BLaER1 (cell line): Measurements from ENCODE around the gene GREM1.

Experiments
- H3K27ac ChIP-seq: shearing (Covaris generic); formaldehyde crosslinking; 2 replicates; pipeline ENCODE4 v1.8.1; 2022
- H3K27me3 ChIP-seq: shearing (Covaris generic); formaldehyde crosslinking; 2 replicates; pipeline ENCODE4 v1.8.1; 2022
- H3K36me3 ChIP-seq: shearing (Covaris generic); formaldehyde crosslinking; 2 replicates; pipeline ENCODE4 v1.8.1; 2022
- H3K4me1 ChIP-seq: shearing (Covaris generic); formaldehyde crosslinking; 2 replicates; pipeline ENCODE4 v1.8.1; 2022
- H3K4me2 ChIP-seq: shearing (Covaris generic); formaldehyde crosslinking; 2 replicates; pipeline ENCODE4 v1.8.1; 2022
- H3K4me3 ChIP-seq: shearing (Covaris generic); formaldehyde crosslinking; 2 replicates; pipeline ENCODE4 v1.8.1; 2022
- H3K9ac ChIP-seq: shearing (Covaris generic); formaldehyde crosslinking; 2 replicates; pipeline ENCODE4 v1.8.1; 2022
- H3K9me3 ChIP-seq: shearing (Covaris generic); formaldehyde crosslinking; 2 replicates; pipeline ENCODE4 v1.8.1; 2022
- H4K20me1 ChIP-seq: shearing (Covaris generic); formaldehyde crosslinking; 2 replicates; pipeline ENCODE4 v1.8.1; 2022
- Cebpa-rat ChIP-seq: shearing (Covaris generic); IDR thresholded peaks from 2 replicates; pipeline ENCODE4 v1.8.1; 2022

Gene GREM1

DNA sequence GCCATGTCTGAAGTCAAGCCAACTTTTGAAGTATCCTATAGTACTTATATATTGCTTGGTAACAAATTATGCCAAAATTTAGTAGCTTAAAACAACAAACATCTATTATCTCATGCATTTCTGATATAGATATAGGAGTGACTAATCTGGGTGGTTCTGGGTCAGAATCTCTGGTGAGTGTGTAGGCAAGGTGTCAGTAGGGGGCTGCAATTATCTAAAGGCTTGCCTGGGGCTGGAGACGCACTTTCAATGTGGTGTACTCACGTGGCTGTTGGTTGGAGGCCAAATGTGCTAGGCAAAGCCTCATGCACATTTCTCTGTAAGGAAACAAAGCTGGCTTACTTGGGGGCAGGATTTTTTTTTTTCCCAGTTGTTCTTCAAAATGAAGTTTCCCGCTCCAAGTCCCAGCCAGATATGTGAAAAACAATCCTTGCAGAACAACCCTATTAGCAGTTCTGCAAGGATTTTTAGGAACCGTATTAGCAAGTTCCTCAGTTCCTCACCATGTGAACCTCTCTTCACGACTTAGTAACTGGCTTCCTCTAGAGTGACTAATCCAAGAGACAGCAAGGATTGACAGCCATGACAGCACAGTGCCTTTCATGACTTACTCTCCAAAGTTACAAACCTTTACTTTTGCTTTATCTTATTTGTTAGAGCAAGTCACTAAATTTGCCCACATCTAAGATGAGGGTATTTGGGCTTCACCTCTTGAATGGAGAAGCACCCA is 25.8 kb downstream of the GREM1 start:
- no peaks in the 10 kb centered on the region for H3K4me1 ChIP-seq
- H3K9me3 ChIP-seq, result peaks cover 19% of the 10 kb centered on the region
- no peak overlapping the region for H3K4me2 ChIP-seq
- no peaks in the 10 kb centered on the region for H3K27me3 ChIP-seq
- no peaks in the 10 kb centered on the region for H3K36me3 ChIP-seq
- no peak overlapping the region for H3K4me3 ChIP-seq
- no peak overlapping the region for H3K27ac ChIP-seq
- no peaks in the 10 kb centered on the region for H4K20me1 ChIP-seq
- H3K9ac ChIP-seq, result no peak overlapping the region
- TF ChIP-seq Cebpa-rat, result no peak

GRCh38 chr15:32746116-32746857 is 28.5 kb downstream of the GREM1 start:
- H3K4me2 ChIP-seq, result no peak overlapping the region
- TF ChIP-seq Cebpa-rat, result no peak
- no peaks in the 10 kb centered on the region for H4K20me1 ChIP-seq
- peaks cover 3% of the 10 kb centered on the region; the same call in 1 of the 2 replicates for H3K9me3 ChIP-seq
- no peak overlapping the region for H3K27ac ChIP-seq
- H3K36me3 ChIP-seq, result no peaks in the 10 kb centered on the region
- H3K4me3 ChIP-seq, result no peak overlapping the region
- H3K4me1 ChIP-seq, result no peaks in the 10 kb centered on the region
- no peak overlapping the region for H3K9ac ChIP-seq
- no peaks in the 10 kb centered on the region for H3K27me3 ChIP-seq

DNA sequence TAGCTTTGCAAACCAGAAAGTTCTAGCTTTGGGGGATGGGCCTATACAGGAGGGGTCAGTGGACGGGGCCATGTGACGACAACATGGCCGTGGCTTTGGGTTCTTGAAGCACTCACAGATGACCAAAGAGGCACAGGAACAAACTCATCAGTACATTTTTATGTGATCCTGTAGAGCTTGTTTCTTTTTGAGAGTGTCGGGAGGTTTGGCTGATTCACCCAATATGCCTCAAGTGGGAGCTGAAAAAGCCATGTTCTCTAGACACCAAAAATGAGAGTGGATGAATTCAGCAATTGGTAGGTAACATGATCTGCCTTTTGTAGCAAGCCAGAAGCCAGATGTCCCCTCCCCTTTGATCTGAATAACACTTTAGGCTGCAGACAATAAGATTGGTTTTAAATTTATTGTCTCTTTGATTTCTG is 30.1 kb downstream of the GREM1 start:
- Histone ChIP-seq H3K9me3 (peaks cover 5% of the 10 kb centered on the region; the same call in 1 of the 2 replicates), H3K27ac (no peak overlapping the region), H3K27me3 (no peaks in the 10 kb centered on the region), H3K4me3 (no peak overlapping the region), H3K4me2 (no peak overlapping the region), H4K20me1 (no peaks in the 10 kb centered on the region), H3K9ac (no peak overlapping the region), H3K4me1 (no peaks in the 10 kb centered on the region), H3K36me3 (no peaks in the 10 kb centered on the region)
- no peak for TF ChIP-seq Cebpa-rat

- Histone ChIP-seq H3K9ac (no peak overlapping the region), H3K9me3 (peaks cover 5% of the 10 kb centered on the region; the same call in 1 of the 2 replicates), H3K36me3 (no peaks in the 10 kb centered on the region), H3K4me1 (no peaks in the 10 kb centered on the region), H3K4me2 (no peak overlapping the region), H3K27ac (no peak overlapping the region), H3K4me3 (no peak overlapping the region), H3K27me3 (no peaks in the 10 kb centered on the region), H4K20me1 (no peaks in the 10 kb centered on the region)
- no peak for TF ChIP-seq Cebpa-rat
Observed at GRCh38 chr15:32750979-32751378, 33.2 kb downstream of the GREM1 start.

GRCh38 chr15:32757426-32757825 is 39.6 kb downstream of the GREM1 start:
- H3K9me3 ChIP-seq, result peaks cover 16% of the 10 kb centered on the region
- no peaks in the 10 kb centered on the region for H3K4me1 ChIP-seq
- no peak for TF ChIP-seq Cebpa-rat
- no peak overlapping the region for H3K4me2 ChIP-seq
- H3K27me3 ChIP-seq, result no peaks in the 10 kb centered on the region
- H3K36me3 ChIP-seq, result no peaks in the 10 kb centered on the region
- no peak overlapping the region for H3K9ac ChIP-seq
- no peak overlapping the region for H3K27ac ChIP-seq
- H4K20me1 ChIP-seq, result no peaks in the 10 kb centered on the region
- H3K4me3 ChIP-seq, result no peak overlapping the region

DNA sequence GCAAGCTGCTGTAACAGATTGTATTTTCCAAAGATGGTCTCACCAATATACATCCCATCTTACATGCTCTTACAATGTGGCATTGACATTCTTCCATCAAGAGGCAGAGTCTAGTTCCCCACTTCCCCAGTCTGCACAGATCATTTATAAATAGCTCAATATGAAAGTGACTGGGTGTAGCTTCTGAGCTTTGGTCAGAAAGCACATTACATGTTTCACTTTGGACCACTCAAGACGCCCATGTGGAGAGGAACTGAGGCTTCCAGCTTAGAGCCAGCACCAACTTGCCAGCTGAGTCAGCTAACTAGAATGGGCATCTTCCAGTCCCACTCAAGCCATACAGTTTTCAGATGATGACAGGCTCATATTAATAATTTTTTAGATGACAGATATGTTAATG is 45.5 kb downstream of the GREM1 start:
- H3K9me3 ChIP-seq, result peaks cover 11% of the 10 kb centered on the region
- H3K4me3 ChIP-seq, result no peak overlapping the region
- no peak overlapping the region for H3K9ac ChIP-seq
- peak overlapping the region; percentile 72 for H3K4me2 ChIP-seq
- TF ChIP-seq Cebpa-rat, result no peak
- no peaks in the 10 kb centered on the region for H4K20me1 ChIP-seq
- H3K4me1 ChIP-seq, result peaks cover 37% of the 10 kb centered on the region
- no peaks in the 10 kb centered on the region; the same call in 1 of the 2 replicates for H3K36me3 ChIP-seq
- no peak overlapping the region for H3K27ac ChIP-seq
- no peaks in the 10 kb centered on the region for H3K27me3 ChIP-seq

DNA sequence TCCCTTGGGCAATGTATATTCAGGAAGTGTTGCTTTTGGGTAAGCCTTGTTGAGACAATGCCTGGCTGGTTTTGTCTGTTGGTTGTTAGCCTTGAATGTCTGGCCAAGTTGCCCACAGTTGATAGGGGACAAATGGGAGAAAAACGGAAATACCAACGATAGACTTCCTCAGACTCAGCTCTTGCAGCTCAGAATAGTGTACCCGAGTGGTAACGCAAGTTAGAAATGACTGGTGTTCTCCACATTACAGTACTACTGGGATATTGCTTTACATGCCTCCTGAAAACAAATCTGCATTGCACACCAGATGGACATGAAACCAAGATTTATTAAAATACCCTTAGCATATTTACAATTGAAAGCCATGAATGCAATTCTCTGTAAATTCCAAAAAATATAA is 47.4 kb downstream of the GREM1 start:
- no peaks in the 10 kb centered on the region for H3K27me3 ChIP-seq
- H3K9ac ChIP-seq, result no peak overlapping the region
- peaks cover 37% of the 10 kb centered on the region for H3K4me1 ChIP-seq
- H4K20me1 ChIP-seq, result no peaks in the 10 kb centered on the region
- H3K4me3 ChIP-seq, result peak overlapping the region; percentile 15; the same call in 1 of the 2 replicates
- TF ChIP-seq Cebpa-rat, result no peak
- no peaks in the 10 kb centered on the region; the same call in 1 of the 2 replicates for H3K36me3 ChIP-seq
- H3K9me3 ChIP-seq, result peaks cover 11% of the 10 kb centered on the region
- H3K4me2 ChIP-seq, result peak overlapping the region; percentile 72
- H3K27ac ChIP-seq, result no peak overlapping the region

- peak overlapping the region; percentile 28; the same call in 1 of the 2 replicates for H3K4me2 ChIP-seq
- peaks cover 37% of the 10 kb centered on the region for H3K4me1 ChIP-seq
- H3K27ac ChIP-seq, result no peak overlapping the region
Observed at GRCh38 chr15:32766101-32766500, 48.3 kb downstream of the GREM1 start.

GRCh38 chr15:32767236-32767635 is 49.4 kb downstream of the GREM1 start:
- Histone ChIP-seq H3K9ac (no peak overlapping the region), H3K4me2 (no peak overlapping the region), H3K9me3 (peaks cover 8% of the 10 kb centered on the region), H3K36me3 (no peaks in the 10 kb centered on the region; the same call in 1 of the 2 replicates), H4K20me1 (no peaks in the 10 kb centered on the region), H3K4me1 (peaks cover 37% of the 10 kb centered on the region), H3K4me3 (no peak overlapping the region), H3K27ac (no peak overlapping the region), H3K27me3 (no peaks in the 10 kb centered on the region)
- no peak for TF ChIP-seq Cebpa-rat

More at GRCh38 chr15:32766101-32766500, 48.3 kb downstream of the GREM1 start:
- Histone ChIP-seq H4K20me1 (no peaks in the 10 kb centered on the region), H3K9me3 (peaks cover 11% of the 10 kb centered on the region), H3K9ac (no peak overlapping the region), H3K36me3 (no peaks in the 10 kb centered on the region; the same call in 1 of the 2 replicates), H3K4me3 (no peak overlapping the region), H3K27me3 (no peaks in the 10 kb centered on the region)
- no peak for TF ChIP-seq Cebpa-rat

DNA sequence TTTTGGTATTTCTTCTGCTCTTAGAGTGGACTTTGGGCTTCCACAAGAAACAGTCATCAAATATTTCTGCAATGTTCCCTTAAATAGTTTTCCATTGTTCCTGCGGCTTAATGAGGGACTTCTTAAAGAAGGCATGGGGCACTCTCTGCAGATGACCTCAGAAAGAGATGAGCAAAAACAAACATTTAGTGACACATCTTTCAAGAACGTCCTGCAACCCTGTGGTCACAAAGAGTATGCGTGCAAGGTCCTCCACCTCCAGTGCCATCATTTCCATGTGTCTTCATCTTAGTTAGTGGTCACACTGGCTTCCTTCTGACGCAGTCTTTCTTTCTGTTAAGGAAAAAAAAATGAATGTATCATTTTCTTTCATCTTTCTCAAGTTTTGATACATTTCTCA is 56.2 kb downstream of the GREM1 start:
- H3K27ac ChIP-seq, result no peak overlapping the region
- no peak for TF ChIP-seq Cebpa-rat
- no peaks in the 10 kb centered on the region for H3K36me3 ChIP-seq
- no peaks in the 10 kb centered on the region for H4K20me1 ChIP-seq
- no peaks in the 10 kb centered on the region for H3K27me3 ChIP-seq
- H3K4me1 ChIP-seq, result no peaks in the 10 kb centered on the region
- H3K9me3 ChIP-seq, result peaks cover 11% of the 10 kb centered on the region
- no peak overlapping the region for H3K9ac ChIP-seq
- H3K4me3 ChIP-seq, result no peak overlapping the region
- no peak overlapping the region for H3K4me2 ChIP-seq
